ENCODE data around the gene SH3YL1.

Gene SH3YL1

GRCh38 chr2:256094-256493 lies 7.7 kb downstream of the SH3YL1 start:
- DNase-seq, result no peak

GRCh38 chr2:255195-255594 lies 8.6 kb downstream of the SH3YL1 start:
- no peak for DNase-seq

GRCh38 chr2:254241-254640 lies 9.6 kb downstream of the SH3YL1 start:
- DNase-seq, result no peak

GRCh38 chr2:253202-253638 lies 10.6 kb downstream of the SH3YL1 start:
- no peak for DNase-seq

GRCh38 chr2:252001-252602 lies 11.7 kb downstream of the SH3YL1 start:
- DNase-seq, result no peak

GRCh38 chr2:249538-250042 lies 14.2 kb downstream of the SH3YL1 start:
- no peak for DNase-seq

GRCh38 chr2:248724-249123 lies 15.1 kb downstream of the SH3YL1 start:
- DNase-seq, result no peak

- DNase-seq, result no peak
These were observed 17.2 kb downstream of the SH3YL1 start for GRCh38 chr2:246489-247144.

GRCh38 chr2:244547-244946 lies 19.3 kb downstream of the SH3YL1 start:
- DNase-seq, result no peak

GRCh38 chr2:238869-239268 lies 25.0 kb downstream of the SH3YL1 start:
- no peak for DNase-seq

GRCh38 chr2:238431-238830 lies 25.4 kb downstream of the SH3YL1 start:
- DNase-seq, result no peak

- DNase-seq, result no peak
These were observed 26.0 kb downstream of the SH3YL1 start for GRCh38 chr2:237878-238277.

GRCh38 chr2:236993-237539 lies 26.8 kb downstream of the SH3YL1 start:
- no peak for DNase-seq

GRCh38 chr2:234421-234820 lies 29.4 kb downstream of the SH3YL1 start:
- no peak for DNase-seq

GRCh38 chr2:233030-233429 lies 30.8 kb downstream of the SH3YL1 start:
- no peak for DNase-seq

GRCh38 chr2:231521-232185 lies 32.2 kb downstream of the SH3YL1 start:
- no peak for DNase-seq

GRCh38 chr2:228518-229278 lies 35.1 kb downstream of the SH3YL1 start:
- no peak for DNase-seq

- no peak for DNase-seq
These were observed 35.7 kb downstream of the SH3YL1 start for GRCh38 chr2:228115-228514.

GRCh38 chr2:223971-224760 lies 39.7 kb downstream of the SH3YL1 start:
- no peak for DNase-seq

- DNase-seq, result no peak
These were observed 40.4 kb downstream of the SH3YL1 start for GRCh38 chr2:223451-223850.

- no peak for DNase-seq
These were observed 47.8 kb downstream of the SH3YL1 start for GRCh38 chr2:216068-216467.
